Adipocyte (in vitro differentiated cells): ENCODE data around the gene RGS1.
A peak's percentile ranks its signal among the peaks of the same experiment; 100 is the strongest.

Source experiments
- DNase-seq: peaks from one replicate; pipeline ENCODE4 v3.0.0-alpha.2; 2015; ENCODE audit warnings: low read depth
- H3K27me3 ChIP-seq: replicated peaks from 2 replicates; pipeline ENCODE4 v1.7.0; 2013; ENCODE audit warnings: mild to moderate bottlenecking, low read length, moderate library complexity; ENCODE audit not compliant: control insufficient read depth, insufficient read depth
- H3K36me3 ChIP-seq: 2 replicates; pipeline ENCODE4 v1.7.0; 2013; ENCODE audit warnings: low read length, mild to moderate bottlenecking, moderate library complexity; ENCODE audit not compliant: control insufficient read depth, insufficient read depth, severe bottlenecking
- H3K4me1 ChIP-seq: 2 replicates; pipeline ENCODE4 v1.7.0; 2013; ENCODE audit warnings: mild to moderate bottlenecking, low read length, moderate library complexity; ENCODE audit not compliant: control insufficient read depth, insufficient read depth
- H3K4me3 ChIP-seq: 2 replicates; pipeline ENCODE4 v1.7.0; 2013; ENCODE audit warnings: mild to moderate bottlenecking, low read length, moderate library complexity
- H3K9ac ChIP-seq: 2 replicates; pipeline ENCODE4 v1.7.0; 2013; ENCODE audit warnings: mild to moderate bottlenecking, low read length, moderate library complexity
- H3K9me3 ChIP-seq: 2 replicates; pipeline ENCODE4 v1.7.0; 2013; ENCODE audit warnings: mild to moderate bottlenecking, low read length, moderate library complexity; ENCODE audit not compliant: control insufficient read depth

RGS1 gene

DNA sequence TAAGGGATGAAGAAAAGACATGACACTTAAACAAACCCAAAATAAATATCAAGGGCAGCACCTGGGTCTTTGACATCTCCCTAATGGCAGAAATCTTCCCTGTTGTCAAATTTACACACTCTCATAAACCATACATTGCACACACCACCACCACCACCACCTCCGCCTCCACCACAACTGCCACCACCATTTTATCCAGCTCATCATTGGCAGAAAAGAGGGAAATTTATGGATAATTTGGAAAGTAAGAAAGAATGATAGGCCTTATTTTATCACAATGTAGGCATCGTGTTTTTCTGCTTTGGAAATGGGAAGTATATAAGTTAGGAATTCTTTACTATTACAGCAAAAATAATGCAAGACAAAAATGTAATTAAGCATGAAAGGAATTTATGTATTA is 33.1 kb downstream of the RGS1 start:
- Histone ChIP-seq H3K36me3 (no peaks in the 10 kb centered on the region), H3K9ac (no peak overlapping the region), H3K9me3 (no peaks in the 10 kb centered on the region), H3K27me3 (no peaks in the 10 kb centered on the region), H3K4me1 (peaks cover 7% of the 10 kb centered on the region), H3K4me3 (no peak overlapping the region)
- DNase-seq, result no peak

DNA sequence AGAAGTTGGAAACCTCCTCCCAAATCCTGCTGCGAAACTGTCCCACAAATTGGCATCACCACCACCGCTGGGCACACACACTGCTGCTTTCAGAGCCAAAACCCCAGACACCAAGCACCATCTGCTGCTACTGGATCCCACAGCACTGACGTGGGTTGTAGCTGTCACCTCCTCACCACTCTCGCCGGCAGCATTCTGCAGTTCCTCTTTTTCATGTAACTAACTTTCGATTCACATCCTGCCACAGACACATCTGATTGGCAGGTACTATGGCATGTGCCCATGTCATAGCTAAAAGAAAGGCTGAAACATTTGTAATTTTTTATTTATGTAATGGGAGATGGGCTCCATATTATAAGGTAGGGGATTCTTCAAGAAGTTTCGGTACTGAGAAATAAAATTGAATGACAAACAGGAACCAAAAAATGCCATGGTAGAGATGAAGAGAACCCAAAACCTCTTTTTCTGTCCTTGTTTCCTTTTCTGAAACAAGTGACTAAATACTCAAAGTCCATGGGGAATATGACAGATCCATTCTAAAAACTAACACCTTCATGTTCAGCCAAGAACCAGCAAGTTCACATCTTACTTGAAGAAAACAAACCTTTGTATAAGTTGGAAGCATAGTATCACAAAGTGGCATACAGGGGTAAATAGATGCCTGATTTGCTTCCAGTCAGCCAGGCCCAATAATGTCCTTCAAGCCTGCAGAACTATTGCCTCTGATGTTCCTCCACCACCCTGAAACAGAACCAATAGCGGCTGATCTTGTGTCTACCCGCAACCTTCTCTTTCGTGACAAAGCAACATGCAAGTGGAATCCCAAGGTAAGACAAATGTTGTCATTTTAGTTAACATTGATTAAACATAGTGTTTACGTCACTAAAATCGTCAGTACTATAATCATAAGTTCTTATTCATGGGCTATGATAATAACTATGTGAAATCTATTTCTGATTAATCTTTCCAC is 33.8 kb downstream of the RGS1 start:
- Histone ChIP-seq H3K9ac (no peak overlapping the region), H3K9me3 (no peaks in the 10 kb centered on the region), H3K27me3 (no peaks in the 10 kb centered on the region), H3K36me3 (no peaks in the 10 kb centered on the region), H3K4me3 (no peak overlapping the region), H3K4me1 (peaks cover 7% of the 10 kb centered on the region)
- no peak for DNase-seq

DNA sequence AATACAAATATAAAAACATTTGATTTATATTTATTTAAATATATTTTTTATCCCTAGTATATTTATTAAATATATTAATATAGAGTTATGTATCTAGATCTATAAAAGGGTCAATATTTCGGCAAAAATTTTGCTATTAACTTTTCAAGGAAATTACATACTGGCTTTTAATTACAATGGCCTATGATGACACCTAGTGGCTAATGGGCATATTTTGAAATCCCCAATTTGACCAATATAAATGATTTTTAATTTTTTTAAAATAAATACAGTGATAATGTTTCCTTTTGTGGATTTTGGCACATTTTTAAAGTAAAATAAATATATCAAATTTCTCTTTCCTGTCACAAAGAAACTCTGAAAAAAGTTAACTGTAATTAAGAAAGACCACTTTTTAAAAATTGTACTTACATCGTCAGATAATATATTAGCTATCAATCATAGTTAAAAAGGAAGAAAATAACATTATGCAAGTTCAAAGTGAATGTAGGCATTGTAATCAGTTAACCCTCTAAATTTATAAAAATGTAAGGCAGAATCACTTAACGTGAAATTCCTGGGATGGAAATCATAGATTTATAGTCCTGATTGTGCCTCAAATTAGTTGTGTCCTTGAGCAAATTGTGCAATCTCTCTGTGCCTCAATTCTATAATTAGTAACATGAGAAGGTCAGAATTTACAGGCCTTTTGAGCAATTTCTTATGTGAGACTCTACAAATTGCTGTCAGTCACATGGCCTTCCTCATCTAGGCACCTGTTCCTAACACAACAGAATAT is 34.7 kb downstream of the RGS1 start:
- Histone ChIP-seq H3K36me3 (no peaks in the 10 kb centered on the region), H3K4me1 (peaks cover 7% of the 10 kb centered on the region), H3K27me3 (no peaks in the 10 kb centered on the region), H3K4me3 (no peak overlapping the region), H3K9me3 (no peaks in the 10 kb centered on the region), H3K9ac (no peak overlapping the region)
- peak; percentile 71 for DNase-seq

DNA sequence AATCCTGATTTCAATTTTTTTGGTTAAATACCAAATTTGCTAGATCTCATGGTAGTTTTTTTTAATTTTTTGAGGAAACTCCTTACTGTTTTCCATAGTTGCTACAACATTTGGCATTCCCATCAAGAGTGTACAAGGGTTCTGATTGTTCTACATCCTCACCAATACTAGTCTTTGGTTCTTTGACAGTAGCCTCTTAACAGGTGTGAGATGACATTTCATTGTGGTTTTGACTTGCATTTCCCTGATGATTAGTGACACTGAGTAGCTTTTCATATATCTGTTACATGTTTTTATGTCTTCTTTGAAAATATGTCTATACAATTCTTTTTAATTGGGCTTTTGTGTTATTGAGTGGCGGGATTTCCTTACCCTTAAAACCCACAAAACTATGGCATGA is 39.5 kb downstream of the RGS1 start:
- H3K4me3 ChIP-seq, result no peak overlapping the region
- DNase-seq, result no peak
- H3K36me3 ChIP-seq, result no peaks in the 10 kb centered on the region
- no peaks in the 10 kb centered on the region for H3K9me3 ChIP-seq
- no peaks in the 10 kb centered on the region for H3K27me3 ChIP-seq
- no peak overlapping the region for H3K9ac ChIP-seq
- H3K4me1 ChIP-seq, result peaks cover 8% of the 10 kb centered on the region

DNA sequence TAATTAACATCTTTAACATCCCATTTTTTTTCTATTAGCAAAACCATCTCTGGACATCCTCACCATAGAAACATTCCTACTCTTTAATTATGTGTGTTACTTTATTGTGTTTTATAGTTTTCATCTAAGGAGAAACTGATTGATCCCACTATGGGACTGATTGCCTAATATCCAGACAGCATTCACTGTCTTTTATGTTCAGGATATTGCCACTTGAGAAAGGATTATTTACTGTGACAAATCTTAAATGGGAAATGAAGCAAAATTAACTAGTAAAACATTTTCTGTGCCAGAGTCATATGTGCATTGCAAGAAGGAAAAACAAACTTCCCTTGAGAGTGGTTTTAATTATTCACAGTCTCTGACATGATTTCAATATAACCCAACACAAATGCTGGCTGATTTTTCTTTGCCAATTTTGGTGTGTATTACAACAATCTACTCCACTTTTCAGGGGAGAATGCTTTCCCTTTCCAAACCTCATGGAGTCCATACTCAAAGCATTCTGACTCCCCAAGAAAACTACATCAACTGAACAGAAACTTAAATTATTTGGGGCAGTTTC is 44.6 kb downstream of the RGS1 start:
- Histone ChIP-seq H3K27me3 (no peaks in the 10 kb centered on the region), H3K4me1 (peaks cover 7% of the 10 kb centered on the region), H3K36me3 (no peaks in the 10 kb centered on the region), H3K4me3 (no peak overlapping the region), H3K9ac (no peak overlapping the region), H3K9me3 (no peaks in the 10 kb centered on the region)
- DNase-seq, result peak; percentile 36

DNA sequence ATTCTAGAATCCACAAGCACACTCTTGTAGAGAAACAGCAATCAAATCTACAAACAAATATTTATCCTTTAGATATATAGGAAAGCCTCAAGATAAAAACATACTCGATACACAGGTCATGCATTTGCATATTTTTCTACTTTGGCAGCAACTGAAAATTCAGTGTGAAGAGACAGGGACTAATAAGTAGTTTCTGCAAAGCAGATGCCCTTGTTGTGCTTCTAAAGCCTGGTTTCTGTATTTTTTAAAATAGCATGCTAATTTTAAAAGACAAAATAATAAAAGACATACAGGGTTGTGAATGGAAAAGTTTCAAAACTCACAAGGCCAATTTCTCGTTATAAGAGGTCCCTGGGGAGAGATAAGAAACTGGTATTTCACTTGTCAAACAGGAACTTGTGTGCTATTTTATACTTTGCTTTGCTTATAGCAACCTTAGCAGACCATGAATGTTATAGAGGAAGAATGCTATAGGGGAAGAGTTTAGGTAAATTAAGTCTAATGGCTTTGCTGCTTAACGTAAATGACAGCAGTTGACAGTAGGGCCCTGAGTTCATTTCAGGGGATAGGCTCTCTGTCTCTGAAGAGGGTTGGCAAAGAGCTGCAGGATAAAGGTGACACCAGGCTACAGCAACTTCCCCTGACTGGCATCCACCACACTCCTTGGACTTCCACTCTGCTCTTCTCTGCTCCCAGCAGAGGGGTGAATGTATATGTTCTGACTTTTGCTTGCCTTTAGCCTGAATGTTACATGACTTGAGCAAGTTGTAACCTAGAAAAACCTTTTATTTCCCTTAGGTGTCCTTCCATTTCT is 51.0 kb downstream of the RGS1 start:
- Histone ChIP-seq H3K27me3 (no peaks in the 10 kb centered on the region), H3K9me3 (no peaks in the 10 kb centered on the region), H3K36me3 (no peaks in the 10 kb centered on the region), H3K4me3 (no peak overlapping the region), H3K9ac (peak overlapping the region; percentile 14), H3K4me1 (peaks cover 39% of the 10 kb centered on the region)
- no peak for DNase-seq

DNA sequence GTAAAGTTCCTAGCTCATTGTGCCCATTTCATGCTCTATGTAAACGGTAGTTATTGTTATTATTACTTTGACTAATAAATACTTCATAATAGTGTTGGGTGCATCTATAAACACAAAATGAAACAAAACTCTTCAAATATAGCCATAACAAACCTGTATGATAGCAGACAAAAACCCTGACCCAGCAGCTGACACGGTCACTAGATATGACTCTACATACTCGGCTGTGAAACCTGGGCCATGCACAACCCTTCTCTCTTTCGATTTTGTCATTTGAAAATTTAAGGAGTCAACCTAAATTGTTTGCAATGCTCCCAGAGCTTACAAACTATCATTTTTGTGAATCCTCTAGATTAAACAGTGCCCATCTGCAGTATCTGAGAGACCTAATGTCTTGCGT is 52.3 kb downstream of the RGS1 start:
- Histone ChIP-seq H3K9ac (no peak overlapping the region), H3K36me3 (no peaks in the 10 kb centered on the region), H3K4me3 (no peak overlapping the region), H3K27me3 (no peaks in the 10 kb centered on the region), H3K9me3 (no peaks in the 10 kb centered on the region), H3K4me1 (peaks cover 41% of the 10 kb centered on the region)
- DNase-seq, result no peak

DNA sequence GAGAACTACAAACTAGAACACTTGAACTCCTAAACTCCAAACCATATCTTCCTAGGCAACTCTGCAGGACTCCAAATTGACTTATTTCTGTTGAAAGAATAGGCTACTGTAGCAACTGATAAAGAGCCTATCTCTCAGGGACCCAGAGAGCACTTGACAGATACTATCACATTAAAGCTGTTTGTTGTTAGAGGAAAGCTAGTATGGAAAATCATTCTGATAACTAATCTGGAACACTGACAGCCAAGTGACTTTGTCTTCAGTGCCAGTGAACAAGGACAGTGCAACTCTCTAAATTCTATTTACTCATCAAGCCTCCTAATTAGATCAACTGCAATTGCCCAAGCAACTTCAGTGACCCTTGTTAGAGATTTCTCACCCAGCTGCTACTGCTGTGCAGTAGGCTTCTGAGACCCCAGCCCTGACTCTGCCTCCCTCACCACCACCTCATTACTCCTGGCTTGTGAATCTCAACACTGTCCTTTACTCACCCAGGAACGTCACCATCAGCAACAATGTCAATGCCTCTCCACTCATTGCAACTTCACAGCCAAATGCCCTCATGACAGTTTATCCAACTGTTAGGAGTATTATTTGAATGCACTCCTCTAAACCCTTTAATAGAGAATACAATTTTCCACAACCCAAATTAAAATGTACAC is 53.0 kb downstream of the RGS1 start:
- no peak for DNase-seq

DNA sequence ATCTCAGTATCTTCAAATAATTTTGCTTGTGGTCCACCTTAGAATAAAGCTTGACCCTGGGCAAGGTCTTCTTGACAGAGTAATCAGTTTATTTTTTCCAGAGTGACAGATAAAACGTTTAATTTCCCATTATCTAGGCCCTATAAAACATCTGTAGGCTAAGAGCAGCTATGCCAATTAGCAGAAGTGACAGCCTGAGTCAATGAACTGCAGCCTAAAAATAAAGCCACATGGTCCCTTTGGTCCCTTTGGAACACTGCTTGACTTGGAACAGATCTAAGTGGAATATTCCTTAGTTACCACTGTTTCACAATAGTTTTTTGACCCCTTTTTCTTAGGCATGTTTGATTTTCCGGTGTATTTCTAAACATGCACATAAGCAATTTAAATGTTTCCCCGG is 54.0 kb downstream of the RGS1 start:
- Histone ChIP-seq H3K36me3 (no peaks in the 10 kb centered on the region), H3K4me3 (peak overlapping the region; percentile 4), H3K9ac (peak overlapping the region; percentile 62), H3K9me3 (no peaks in the 10 kb centered on the region), H3K4me1 (peaks cover 44% of the 10 kb centered on the region), H3K27me3 (no peaks in the 10 kb centered on the region)
- DNase-seq, result no peak

More for the DNA sequence above, 53.0 kb downstream of the RGS1 start:
- Histone ChIP-seq H3K27me3 (no peaks in the 10 kb centered on the region), H3K36me3 (no peaks in the 10 kb centered on the region), H3K9me3 (no peaks in the 10 kb centered on the region), H3K4me3 (no peak overlapping the region), H3K4me1 (peaks cover 44% of the 10 kb centered on the region), H3K9ac (no peak overlapping the region)
